Measurements from ENCODE around the gene CFAP74. TPM values are rescaled to one million over a fixed set of nuclear protein-coding genes. Genes with fewer than 3 reads are reported as not detected.
A peak's percentile ranks its signal among the peaks of the same experiment; 100 is the strongest.

Gene CFAP74
- total and polyA plus RNA-seq, 9 of the 15 experiments (the other 6 are each of a cell fraction or from before 2014, with no cell fraction given): 0.03 to 0.15 (median 0.05) TPM; not detected in 6

DNA sequence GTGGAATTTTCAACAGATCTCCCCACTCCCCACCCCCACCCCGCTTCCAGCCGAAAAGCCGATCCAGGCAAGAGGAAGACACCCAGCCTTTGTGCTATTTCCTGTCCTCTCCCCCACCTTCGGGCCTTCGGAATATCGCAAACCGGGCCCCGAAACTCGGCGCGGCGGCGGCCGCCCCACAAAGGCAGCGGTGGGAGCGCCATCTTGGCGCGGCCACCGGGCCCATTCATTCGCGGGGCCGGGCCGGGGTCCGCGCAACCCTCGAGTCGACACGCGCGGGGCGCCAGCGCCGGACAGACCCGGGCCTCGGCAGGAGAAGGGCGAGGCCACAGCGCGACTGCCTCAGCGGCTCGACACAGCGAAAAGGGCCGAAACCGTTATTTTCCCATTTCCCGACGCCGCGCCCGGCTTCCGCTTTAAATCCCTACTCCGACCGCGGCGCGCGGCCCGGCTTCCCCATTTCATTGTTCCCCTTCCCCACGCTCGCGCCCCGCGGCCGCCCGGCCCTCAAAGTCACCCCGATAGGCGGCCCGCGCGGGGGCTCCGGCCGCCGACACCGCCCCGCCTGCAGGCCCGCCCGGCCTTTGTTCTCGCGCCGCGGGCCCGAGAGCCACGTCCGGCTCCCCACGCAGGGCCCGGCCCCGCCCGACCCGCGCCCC is 113.6 kb downstream of the CFAP74 start (continued):
- TF ChIP-seq, protein P1, sequence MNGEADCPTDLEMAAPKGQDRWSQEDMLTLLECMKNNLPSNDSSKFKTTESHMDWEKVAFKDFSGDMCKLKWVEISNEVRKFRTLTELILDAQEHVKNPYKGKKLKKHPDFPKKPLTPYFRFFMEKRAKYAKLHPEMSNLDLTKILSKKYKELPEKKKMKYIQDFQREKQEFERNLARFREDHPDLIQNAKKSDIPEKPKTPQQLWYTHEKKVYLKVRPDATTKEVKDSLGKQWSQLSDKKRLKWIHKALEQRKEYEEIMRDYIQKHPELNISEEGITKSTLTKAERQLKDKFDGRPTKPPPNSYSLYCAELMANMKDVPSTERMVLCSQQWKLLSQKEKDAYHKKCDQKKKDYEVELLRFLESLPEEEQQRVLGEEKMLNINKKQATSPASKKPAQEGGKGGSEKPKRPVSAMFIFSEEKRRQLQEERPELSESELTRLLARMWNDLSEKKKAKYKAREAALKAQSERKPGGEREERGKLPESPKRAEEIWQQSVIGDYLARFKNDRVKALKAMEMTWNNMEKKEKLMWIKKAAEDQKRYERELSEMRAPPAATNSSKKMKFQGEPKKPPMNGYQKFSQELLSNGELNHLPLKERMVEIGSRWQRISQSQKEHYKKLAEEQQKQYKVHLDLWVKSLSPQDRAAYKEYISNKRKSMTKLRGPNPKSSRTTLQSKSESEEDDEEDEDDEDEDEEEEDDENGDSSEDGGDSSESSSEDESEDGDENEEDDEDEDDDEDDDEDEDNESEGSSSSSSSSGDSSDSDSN (IDR thresholded peaks at IDR 0.05; ENCODE audit: borderline replicate concordance in 1 of 2, low read depth in 2 of 2, low read length in 2 of 2): peak in 1 of 2 experiments; percentile 21; a peak in 1 of 4 replicates
- no peak for TF ChIP-seq ZNF507 (tag; conservative IDR thresholded peaks at IDR 0.05)
- no peak for TF ChIP-seq CREBBP (IDR thresholded peaks at IDR 0.05; ENCODE audit: low read depth, low read length)
- no peak for TF ChIP-seq ZNF584 (CRISPR knock-in tag; IDR thresholded peaks at IDR 0.05; ENCODE audit: low read depth)
- TF ChIP-seq ZNF23 (CRISPR knock-in tag; IDR thresholded peaks at IDR 0.05): no peak
- no peak for TF ChIP-seq ZNF134 (CRISPR knock-in tag; conservative IDR thresholded peaks at IDR 0.05)
- no peak for TF ChIP-seq LCOR (CRISPR knock-in tag; IDR thresholded peaks at IDR 0.05)
- TF ChIP-seq, protein P2, sequence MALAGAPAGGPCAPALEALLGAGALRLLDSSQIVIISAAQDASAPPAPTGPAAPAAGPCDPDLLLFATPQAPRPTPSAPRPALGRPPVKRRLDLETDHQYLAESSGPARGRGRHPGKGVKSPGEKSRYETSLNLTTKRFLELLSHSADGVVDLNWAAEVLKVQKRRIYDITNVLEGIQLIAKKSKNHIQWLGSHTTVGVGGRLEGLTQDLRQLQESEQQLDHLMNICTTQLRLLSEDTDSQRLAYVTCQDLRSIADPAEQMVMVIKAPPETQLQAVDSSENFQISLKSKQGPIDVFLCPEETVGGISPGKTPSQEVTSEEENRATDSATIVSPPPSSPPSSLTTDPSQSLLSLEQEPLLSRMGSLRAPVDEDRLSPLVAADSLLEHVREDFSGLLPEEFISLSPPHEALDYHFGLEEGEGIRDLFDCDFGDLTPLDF (CRISPR knock-in tag; IDR thresholded peaks at IDR 0.05): no peak
- no peak for TF ChIP-seq BACH1 (tag; IDR thresholded peaks at IDR 0.05)
- no peak for TF ChIP-seq EHMT2 (IDR thresholded peaks at IDR 0.05)
- TF ChIP-seq, protein P3, sequence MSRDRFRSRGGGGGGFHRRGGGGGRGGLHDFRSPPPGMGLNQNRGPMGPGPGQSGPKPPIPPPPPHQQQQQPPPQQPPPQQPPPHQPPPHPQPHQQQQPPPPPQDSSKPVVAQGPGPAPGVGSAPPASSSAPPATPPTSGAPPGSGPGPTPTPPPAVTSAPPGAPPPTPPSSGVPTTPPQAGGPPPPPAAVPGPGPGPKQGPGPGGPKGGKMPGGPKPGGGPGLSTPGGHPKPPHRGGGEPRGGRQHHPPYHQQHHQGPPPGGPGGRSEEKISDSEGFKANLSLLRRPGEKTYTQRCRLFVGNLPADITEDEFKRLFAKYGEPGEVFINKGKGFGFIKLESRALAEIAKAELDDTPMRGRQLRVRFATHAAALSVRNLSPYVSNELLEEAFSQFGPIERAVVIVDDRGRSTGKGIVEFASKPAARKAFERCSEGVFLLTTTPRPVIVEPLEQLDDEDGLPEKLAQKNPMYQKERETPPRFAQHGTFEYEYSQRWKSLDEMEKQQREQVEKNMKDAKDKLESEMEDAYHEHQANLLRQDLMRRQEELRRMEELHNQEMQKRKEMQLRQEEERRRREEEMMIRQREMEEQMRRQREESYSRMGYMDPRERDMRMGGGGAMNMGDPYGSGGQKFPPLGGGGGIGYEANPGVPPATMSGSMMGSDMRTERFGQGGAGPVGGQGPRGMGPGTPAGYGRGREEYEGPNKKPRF (IDR thresholded peaks at IDR 0.05; ENCODE audit: low read depth, low read length): no peak
- TF ChIP-seq MTF1 (CRISPR knock-in tag; IDR thresholded peaks at IDR 0.05; ENCODE audit: borderline replicate concordance): no peak
- TF ChIP-seq ZFP30 (CRISPR knock-in tag; IDR thresholded peaks at IDR 0.05; ENCODE audit: borderline replicate concordance): no peak
- no peak for TF ChIP-seq NEUROD1 (IDR thresholded peaks at IDR 0.05; ENCODE audit: borderline replicate concordance, low read depth, low read length, partially characterized antibody)
- TF ChIP-seq HDAC1 (IDR thresholded peaks at IDR 0.05): peak in 1 of 2 experiments; percentile 74; a peak in 1 of 4 replicates
- peak; percentile 38; the same call in 1 of the 2 replicates for TF ChIP-seq SUPT5H (IDR thresholded peaks at IDR 0.05)
- TF ChIP-seq ELF1 (tag; IDR thresholded peaks at IDR 0.05): peak; percentile 58
- TF ChIP-seq, protein P4, sequence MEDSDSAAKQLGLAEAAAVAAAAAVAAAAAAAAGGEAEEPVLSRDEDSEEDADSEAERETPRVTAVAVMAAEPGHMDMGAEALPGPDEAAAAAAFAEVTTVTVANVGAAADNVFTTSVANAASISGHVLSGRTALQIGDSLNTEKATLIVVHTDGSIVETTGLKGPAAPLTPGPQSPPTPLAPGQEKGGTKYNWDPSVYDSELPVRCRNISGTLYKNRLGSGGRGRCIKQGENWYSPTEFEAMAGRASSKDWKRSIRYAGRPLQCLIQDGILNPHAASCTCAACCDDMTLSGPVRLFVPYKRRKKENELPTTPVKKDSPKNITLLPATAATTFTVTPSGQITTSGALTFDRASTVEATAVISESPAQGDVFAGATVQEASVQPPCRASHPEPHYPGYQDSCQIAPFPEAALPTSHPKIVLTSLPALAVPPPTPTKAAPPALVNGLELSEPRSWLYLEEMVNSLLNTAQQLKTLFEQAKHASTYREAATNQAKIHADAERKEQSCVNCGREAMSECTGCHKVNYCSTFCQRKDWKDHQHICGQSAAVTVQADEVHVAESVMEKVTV (CRISPR knock-in tag; IDR thresholded peaks at IDR 0.05): 0 out of 2 replicates have a peak, but pooled peaks have one; percentile 29
- TF ChIP-seq CHD1 (IDR thresholded peaks at IDR 0.05; ENCODE audit: low read length): peak; percentile 96
